GM18868 (cell line): ENCODE measurements around the gene POLR3GL.

Source experiments
- ATAC-seq: cut with Tn5 transposase; IDR thresholded peaks from one replicate; pipeline ENCODE4 v1.9.1; 2021; ENCODE audit warnings: mild to moderate bottlenecking, moderate library complexity; ENCODE audit not compliant: unreplicated experiment

Gene POLR3GL

DNA sequence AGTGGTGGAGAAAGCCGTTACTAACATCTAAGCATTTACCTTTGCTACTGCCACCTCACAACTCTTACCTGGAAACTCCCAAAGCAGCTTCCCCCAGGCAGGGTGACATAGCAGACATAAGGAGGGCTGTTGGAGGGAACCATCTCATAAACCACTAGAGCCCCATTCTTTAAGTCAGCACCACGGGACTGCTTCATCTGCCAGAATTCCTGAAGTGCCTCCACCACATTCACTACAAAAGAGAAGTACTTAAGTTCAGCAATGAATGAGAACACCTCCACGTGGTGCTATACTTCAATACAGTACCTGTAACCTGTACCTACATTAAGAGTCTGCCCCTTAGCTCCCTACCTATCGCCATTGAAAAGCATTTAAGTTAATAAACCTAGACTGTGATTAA, 16.9 kb upstream of the POLR3GL start:
- ATAC-seq: no peak

DNA sequence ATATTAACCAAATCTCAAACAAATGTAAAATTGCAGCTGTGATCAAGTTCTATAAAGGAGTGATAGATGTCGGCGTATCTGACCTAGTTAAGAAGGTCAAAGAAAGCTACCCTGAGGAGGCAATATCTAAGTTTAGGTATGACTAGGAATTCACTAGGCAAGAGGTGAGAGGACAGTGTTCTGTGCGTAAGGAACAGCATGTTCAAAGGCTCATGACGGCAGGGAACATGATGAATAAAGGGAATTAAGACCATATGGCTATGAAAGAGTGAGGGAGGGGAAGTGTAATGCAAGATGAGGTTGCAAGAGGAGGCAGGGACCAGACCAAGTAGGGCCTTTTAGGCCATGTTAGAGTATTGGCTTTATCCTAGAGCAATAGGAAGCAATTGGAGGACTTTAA, 15.3 kb upstream of the POLR3GL start:
- ATAC-seq: no peak

DNA sequence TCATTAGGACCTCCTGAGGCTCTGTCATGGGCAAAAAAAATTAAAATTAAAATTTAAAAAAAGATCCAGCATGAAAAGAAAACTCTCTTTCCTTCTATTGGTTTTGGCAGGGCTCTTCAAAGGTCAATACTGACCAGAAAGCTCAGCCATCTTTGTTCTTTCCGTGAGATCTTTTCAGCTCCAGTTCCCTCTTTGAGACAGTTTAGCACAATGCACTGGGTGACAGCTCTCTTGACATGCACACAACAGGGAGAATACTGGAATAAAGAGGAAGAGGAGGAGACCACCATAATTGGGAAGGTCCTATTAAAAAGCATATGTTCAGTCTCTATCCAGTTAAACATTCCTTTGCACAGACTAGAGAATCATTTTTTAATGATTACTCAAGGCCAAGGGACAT, 13.0 kb upstream of the POLR3GL start:
- no peak for ATAC-seq

- ATAC-seq: no peak
Observed at GRCh38 chr1:145952903-145953302, 11.6 kb upstream of the POLR3GL start.

DNA sequence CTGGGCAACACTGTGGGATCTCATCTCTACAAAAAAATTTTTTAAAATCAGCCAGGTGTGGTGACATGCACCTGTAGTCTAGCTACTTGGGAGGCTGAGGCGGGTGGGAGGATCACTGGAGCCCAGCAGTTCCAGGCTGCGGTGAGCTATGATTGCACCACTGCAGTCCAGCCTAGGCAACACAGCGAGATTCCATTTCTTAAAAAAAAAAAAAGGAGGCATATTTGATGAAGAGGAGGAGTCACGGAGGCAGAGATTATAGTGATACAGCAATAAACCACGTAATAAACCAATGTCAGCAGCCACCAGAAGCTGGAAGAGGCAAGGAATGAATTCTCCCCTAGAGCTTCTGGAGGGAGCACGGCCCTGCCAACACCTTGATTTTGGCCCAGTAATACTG, 10.6 kb upstream of the POLR3GL start:
- no peak for ATAC-seq

DNA sequence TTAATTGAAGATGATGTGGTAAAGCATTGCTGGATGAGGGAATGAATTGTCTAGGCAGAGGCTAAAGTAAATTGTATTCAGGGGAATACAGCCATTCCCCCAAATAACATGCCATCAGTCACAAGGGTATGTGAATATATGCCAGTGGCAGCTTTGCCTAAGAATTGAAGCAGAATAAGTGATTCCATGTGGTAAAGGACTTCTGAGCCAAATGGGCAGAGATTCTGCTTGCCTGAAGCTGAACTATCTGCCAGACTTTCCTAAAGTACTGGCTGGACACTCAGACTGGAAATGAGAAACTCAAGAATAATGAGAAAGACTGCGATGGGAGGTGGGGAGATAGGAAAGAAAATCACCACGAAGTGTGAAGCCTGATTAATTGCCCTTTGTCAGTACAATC, 9.1 kb upstream of the POLR3GL start:
- no peak for ATAC-seq

- ATAC-seq: no peak
Observed at GRCh38 chr1:145956361-145956760, 8.1 kb upstream of the POLR3GL start.

DNA sequence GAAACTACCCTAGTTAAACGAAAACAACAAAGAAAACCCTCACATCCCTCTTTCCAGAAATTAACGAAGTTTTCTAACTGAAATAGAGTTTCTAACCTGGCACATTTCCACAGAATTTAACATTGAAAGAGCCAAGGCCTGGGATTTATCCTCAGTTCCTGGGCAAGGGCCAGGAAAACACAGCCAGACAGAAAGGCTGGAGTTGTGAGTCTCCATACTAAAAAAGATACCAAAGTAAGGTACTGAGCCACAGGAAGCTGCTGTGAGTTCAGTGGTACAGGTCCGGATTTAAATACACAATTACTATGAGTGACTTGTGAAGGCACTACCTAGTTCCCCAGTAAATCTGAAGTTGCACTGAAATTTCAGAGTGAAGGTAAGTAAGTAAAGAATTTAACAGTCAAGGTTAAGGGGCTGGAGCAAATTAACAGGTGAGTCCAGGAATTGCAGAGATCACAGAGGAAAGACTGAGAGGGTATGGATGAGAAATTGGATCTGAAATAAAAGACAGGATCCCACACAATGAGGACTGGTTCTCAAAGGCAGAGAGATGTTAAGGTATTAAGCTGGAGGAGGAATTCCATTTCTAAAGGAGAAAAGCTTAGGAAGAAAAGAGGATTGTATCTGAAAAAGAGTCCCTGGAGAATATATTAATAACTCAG, 7.6 kb upstream of the POLR3GL start:
- ATAC-seq: no peak

DNA sequence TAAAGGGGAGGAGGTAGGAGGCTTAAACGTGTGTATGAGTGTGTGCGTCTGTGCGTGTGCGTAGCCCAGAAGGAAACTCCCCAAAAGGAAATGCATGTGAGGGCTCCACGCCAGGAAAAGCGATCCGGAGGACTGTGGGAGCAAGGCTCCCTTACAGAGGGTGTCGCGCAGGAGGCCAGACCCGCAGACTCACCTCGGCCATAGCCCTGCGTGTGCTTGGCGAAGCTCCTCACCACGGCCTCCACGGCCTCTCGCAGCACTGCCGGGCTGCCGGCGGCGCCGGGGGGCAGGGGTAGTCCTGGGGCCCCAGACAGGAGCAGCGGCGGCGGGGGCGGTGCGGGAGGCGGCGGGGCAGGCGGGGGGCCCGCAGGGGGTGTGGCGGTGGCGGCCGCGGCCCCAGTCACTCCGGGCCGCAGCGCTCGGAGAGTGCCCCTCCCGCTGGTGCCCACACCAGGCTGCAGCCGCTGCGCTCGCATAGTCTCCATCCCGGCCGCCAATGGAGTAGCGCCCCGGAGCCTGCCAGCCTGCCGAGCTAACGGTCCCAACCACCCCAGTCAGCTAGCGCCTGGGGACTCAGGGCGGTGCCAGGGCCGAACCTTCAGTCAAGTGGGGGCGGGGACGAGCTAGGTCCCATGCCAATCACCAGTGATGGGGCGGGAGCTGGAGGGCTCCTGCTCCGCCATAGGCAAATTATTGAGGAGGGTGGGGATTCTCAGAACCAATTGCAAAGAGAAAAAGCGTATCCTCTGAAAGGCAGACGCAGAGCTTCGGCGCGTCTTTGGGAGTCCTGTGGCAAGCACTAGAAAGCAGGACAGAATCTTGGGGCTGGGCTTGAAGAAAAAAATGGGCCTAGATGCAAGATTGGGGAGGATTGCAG, 6.8 kb upstream of the POLR3GL start, which contains the start of gene LIX1L:
LIX1L (minus strand) TSS at position 575 of the 877 bp plus-strand sequence; CDS start at position 485, 90 bp downstream.
- ATAC-seq: peak; percentile 86

DNA sequence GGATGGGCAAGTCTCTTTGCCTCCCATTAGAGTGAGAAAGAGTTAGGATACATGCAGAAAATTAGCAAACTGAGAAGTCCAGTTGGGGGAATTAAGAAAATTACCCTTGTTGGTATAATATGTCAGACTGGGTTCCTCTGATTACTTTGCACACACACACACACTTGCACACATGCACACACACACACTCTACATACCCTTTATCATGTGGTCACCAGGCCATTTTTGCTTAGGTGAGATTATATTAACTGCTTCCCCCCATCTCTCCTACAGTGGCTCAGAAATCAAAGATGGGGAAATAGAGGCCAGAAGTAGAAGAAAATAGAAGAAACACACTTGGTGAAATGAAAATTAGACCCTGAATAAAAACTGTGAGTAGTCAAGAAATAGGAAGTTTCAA, 5.8 kb upstream of the POLR3GL start:
- no peak for ATAC-seq

DNA sequence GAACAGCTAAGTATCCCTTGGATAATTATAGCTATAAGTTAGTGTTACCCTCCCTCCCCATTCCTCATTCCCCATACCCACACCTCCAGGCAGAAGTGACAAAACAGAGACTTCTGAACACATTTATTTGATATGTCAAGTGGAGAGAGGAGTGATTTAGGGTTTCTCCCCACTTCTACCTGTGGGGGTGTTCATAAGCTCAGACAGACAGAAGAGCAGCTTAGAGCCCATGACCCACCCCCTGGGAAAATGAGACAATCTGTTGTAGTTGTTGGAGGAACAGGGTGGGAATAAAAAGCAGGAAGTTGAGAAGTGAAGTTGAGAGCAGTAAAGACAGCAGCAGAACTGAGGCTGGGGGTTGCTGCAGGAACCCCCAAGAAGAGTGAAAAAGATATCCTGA, 5.2 kb upstream of the POLR3GL start:
- ATAC-seq: no peak

GRCh38 chr1:145959957-145960467, 4.5 kb upstream of the POLR3GL start:
- no peak for ATAC-seq

- no peak for ATAC-seq
Observed at GRCh38 chr1:145960468-145961108, 3.9 kb upstream of the POLR3GL start.

DNA sequence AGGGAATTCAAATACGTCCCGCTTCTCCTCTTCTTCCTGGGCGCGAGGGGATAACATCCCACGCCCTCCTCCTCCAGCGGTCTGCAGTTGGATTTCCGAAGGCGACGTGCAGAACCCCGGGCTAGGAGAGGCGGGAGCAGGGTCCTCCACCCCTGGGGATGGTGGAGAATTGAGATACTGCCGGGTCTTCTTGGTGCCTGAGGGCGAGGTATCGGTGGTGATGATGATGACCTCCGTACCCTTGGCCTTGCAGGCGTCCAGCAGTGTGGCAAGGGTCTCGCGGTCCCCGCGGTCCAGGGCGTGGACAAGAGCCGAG, 3.4 kb upstream of the POLR3GL start:
- ATAC-seq: no peak

- ATAC-seq: no peak
Observed at GRCh38 chr1:145961425-145962156, 2.9 kb upstream of the POLR3GL start.

DNA sequence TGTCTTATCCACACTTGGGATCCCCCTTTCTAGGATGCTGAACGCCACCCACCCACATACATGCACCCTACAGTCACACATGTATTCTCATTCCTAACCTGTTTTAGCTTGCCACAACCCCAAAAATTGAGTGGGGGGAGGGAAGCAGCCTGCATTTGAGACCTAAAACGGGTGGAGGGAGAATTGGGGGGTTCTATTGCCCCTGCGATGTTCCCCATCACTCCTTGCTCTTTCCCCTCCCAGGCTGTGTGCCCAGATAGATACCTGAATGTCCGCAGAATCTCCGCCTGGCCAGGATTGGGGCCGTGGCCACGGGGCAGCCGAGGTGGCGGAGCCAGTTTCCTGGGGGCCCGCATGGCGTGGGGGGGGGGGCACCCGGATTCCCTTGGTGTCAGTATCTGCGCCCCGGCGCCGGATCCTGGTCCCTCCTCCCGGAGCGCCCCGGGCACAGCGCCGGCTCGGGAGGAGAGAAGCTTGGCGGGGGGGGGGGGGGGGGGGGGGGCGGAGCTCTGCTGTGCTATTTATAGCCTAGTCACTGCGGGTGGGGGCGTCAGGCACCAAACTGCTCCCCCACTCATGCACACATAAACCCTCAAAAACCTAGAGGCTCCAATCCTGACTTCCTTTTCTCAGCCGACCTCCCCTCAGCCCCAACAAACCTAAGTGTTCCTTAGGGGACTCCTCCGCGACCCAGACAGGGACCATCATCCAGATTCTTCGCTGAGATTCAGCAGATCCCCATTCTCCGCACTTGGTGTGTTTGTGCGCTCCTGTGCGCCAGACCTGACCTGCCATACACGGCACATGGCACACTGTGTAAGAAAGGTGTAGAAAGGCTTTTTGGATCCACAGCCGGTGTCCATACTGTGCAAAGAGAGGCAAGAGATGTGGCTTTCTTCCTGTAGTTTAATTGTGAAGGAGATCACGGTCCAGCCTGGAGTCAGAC, 2.1 kb upstream of the POLR3GL start:
- ATAC-seq: no peak

- no peak for ATAC-seq
Observed at GRCh38 chr1:145963265-145964019, 1.0 kb upstream of the POLR3GL start.

DNA sequence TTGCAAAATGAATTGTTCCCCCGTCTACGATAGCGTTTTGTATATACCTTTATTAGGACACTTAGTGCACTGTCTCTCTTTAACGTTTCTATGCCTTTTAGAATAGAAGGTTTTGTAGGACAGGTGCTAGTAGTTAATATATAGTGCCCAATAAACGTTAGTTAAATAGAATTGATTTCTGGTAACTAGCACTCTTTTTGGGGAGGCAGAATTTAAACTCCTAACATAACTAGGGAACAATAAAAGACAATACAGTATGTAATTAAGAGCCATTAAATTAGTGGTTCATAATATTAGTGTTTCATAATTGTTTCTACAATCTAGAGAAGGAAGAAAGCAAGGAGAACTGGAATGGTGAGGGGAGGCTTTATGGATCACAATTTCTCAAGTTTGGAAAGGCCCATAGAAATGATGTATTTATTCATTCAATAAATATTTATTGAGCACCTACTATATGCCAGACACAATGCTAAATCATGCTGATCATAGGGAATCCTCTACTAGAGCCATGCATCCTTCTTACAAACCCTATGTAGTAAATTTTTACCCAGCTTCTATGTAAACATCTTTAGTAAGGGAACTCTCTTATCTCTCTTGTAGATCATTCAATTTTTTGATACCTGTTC, 742 bp downstream of the POLR3GL start:
- ATAC-seq: no peak

DNA sequence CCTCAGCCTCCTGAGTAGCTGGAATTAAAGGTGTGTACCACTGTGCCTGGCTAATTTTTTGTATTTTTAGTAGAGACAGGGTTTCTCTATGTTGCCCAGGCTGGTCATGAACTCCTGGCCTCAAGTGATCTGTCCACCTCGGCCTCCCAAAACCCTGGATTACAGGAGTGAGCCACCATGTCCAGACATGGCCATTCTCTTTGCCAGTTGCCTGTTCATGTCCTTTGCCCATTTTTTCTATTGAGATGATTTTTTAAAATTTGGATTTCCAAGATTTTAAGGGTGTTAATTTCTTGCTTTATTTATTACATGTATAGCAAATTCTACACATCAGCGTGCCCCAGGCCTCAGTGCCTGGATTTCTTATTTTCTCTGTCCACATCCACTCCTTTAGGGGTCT, 2.8 kb downstream of the POLR3GL start:
- no peak for ATAC-seq
